ENCODE results near the gene ANKRD52.

- TF ChIP-seq CTCF (IDR thresholded peaks at IDR 0.05; ENCODE audit: extremely low read depth in 1 of 2, insufficient read depth in 1 of 2, low read depth in 1 of 2, low read length in 2 of 2) = no peak
- no peak for TF ChIP-seq POLR2A (IDR thresholded peaks at IDR 0.05; ENCODE audit: low read depth, low read length)
- TF ChIP-seq EZH2 (IDR thresholded peaks at IDR 0.05; ENCODE audit: borderline replicate concordance, low read depth, low read length, severe bottlenecking) = no peak
- TF ChIP-seq FOS (IDR thresholded peaks at IDR 0.05; ENCODE audit: borderline replicate concordance, insufficient read depth, low read length) = no peak
- no peak for TF ChIP-seq GATA2 (IDR thresholded peaks at IDR 0.05; ENCODE audit: insufficient read depth, insufficient read length, low read depth, low read length)
- TF ChIP-seq MAX (IDR thresholded peaks at IDR 0.05; ENCODE audit: insufficient read depth, insufficient read length) = no peak
Observed at GRCh38 chr12:56248711-56249110, 9.5 kb downstream of the ANKRD52 start.
